HCT116 (cell line): ENCODE results near the gene PHGDH. TPM values are rescaled to one million over a fixed set of nuclear protein-coding genes. Genes with fewer than 3 reads are reported as not detected.

ENCODE experiments used
- ATAC-seq: fragments of 200-7000 bp; cut with Tn5 transposase; 2 replicates; pipeline ENCODE4 v1.9.1; 2020; ENCODE audit warnings: mild to moderate bottlenecking, moderate library complexity
- BruUV-seq: library from RNA; stranded (reverse); fragments of 400-500 nt; replicated peaks from 2 replicates; lab custom pipeline; 2021; lab: Mats Ljungman, UMichigan
- CTCF ChIA-PET: fragments of 300-600 bp; sonication (Branson Sonifier 250); formaldehyde crosslinking; loops from one replicate; lab custom pipeline; 2021; ENCODE audit warnings: antibody characterized with exemption; lab: Charles Lee
- POLR2A ChIA-PET: fragments of 300-600, 350-600 bp; sonication (Branson Sonifier 250); formaldehyde crosslinking; loops from one replicate; lab custom pipeline; 2021; ENCODE audit warnings: antibody characterized with exemption; lab: Charles Lee
- RAD21 ChIA-PET, 2 experiments: fragments of 300-600 bp; sonication (Branson Sonifier 250); formaldehyde crosslinking; loops; one replicate each; lab custom pipeline; 2023; ENCODE audit warnings: low total read pairs in 2 of 2; ENCODE audit not compliant: uncharacterized antibody in 2 of 2, unreplicated experiment in 2 of 2, low non-redundant PET in 1 of 2; lab: Charles Lee
- DNase-seq: peaks from one replicate; pipeline ENCODE4 v3.0.0-alpha.2; 2010; ENCODE audit warnings: low read depth, low spot score
- H2AFZ ChIP-seq: fragments of 200-600 bp; shearing (Covaris generic), sonication (generic); 2 replicates; pipeline ENCODE4 v1.6.1; 2017; ENCODE audit warnings: low read depth, mixed run types, mixed read lengths, antibody characterized with exemption, low read length; ENCODE audit not compliant: poor library complexity, severe bottlenecking
- H3K27ac ChIP-seq: 2 replicates; pipeline ENCODE4 v1.5.1; 2012; ENCODE audit warnings: low read depth, low read length
- H3K27me3 ChIP-seq: fragments of 200-600 bp; sonication (generic); 2 replicates; pipeline ENCODE4 v1.6.1; 2016; ENCODE audit warnings: mixed run types, low read length, mixed read lengths; ENCODE audit not compliant: insufficient read depth
- H3K36me3 ChIP-seq, 2 experiments: fragments of 200-500 bp in 1 of 2; fragments of 200-600 bp in 1 of 2; sonication (Bioruptor generic) in 1 of 2; sonication (generic) in 1 of 2; 2 replicates each; pipeline versions ENCODE4 v1.5.1 to v1.6.1; 2014 to 2016; ENCODE audit warnings: low read length in 2 of 2, inconsistent platforms in 1 of 2, mixed read lengths in 1 of 2, mixed run types in 1 of 2; ENCODE audit not compliant: insufficient read depth in 2 of 2, control insufficient read depth in 1 of 2
- H3K4me1 ChIP-seq, 2 experiments: fragments of 200-600 bp in 1 of 2; sonication (generic) in 1 of 2; 2 replicates each; pipeline versions ENCODE4 v1.5.1 to v1.6.1; 2012 to 2017; ENCODE audit warnings: low read length in 2 of 2, inconsistent platforms in 1 of 2, mild to moderate bottlenecking in 1 of 2, mixed read lengths in 1 of 2, mixed run types in 1 of 2, moderate library complexity in 1 of 2; ENCODE audit not compliant: insufficient read depth in 2 of 2, control insufficient read depth in 1 of 2
- H3K4me2 ChIP-seq: fragments of 200-600 bp; sonication (generic); 2 replicates; pipeline ENCODE4 v1.6.1; 2017; ENCODE audit warnings: mixed run types, low read length, mixed read lengths
- H3K4me3 ChIP-seq, 2 experiments: fragments of 200-600 bp in 1 of 2; sonication (generic) in 1 of 2; replicated peaks in 1 of 2; 2 replicates each; pipeline ENCODE4 v1.5.1; 2011 to 2016; ENCODE audit warnings: low read length in 2 of 2, control low read depth in 1 of 2, low read depth in 1 of 2, mild to moderate bottlenecking in 1 of 2, mixed read lengths in 1 of 2, mixed run types in 1 of 2
- H3K79me2 ChIP-seq: fragments of 200-600 bp; sonication (generic); 2 replicates; pipeline ENCODE4 v1.6.1; 2017; ENCODE audit warnings: mild to moderate bottlenecking, mixed run types, low read length, moderate library complexity, mixed read lengths; ENCODE audit not compliant: insufficient read depth
- H3K9ac ChIP-seq: fragments of 200-600 bp; sonication (generic); 2 replicates; pipeline ENCODE4 v1.6.1; 2016; ENCODE audit warnings: low read length, mixed read lengths
- H3K9me2 ChIP-seq: fragments of 200-600 bp; sonication (generic), shearing (Covaris generic); 2 replicates; pipeline ENCODE4 v1.6.1; 2017; ENCODE audit warnings: mixed run types, mild to moderate bottlenecking, moderate library complexity; ENCODE audit not compliant: insufficient read depth
- H3K9me3 ChIP-seq, 2 experiments: fragments of 200-500 bp in 1 of 2; fragments of 200-600 bp in 1 of 2; sonication (Bioruptor generic) in 1 of 2; sonication (generic) in 1 of 2; 2 replicates each; pipeline ENCODE4 v1.6.1; 2014 to 2017; ENCODE audit warnings: low read length in 2 of 2, mixed read lengths in 2 of 2, inconsistent platforms in 1 of 2, low read depth in 1 of 2, mild to moderate bottlenecking in 1 of 2, mixed run types in 1 of 2, moderate library complexity in 1 of 2; ENCODE audit not compliant: control insufficient read depth in 1 of 2, insufficient read depth in 1 of 2
- H4K20me1 ChIP-seq: fragments of 200-600 bp; sonication (generic), shearing (Covaris generic); 2 replicates; pipeline ENCODE4 v1.6.1; 2017; ENCODE audit warnings: mixed run types, mild to moderate bottlenecking, moderate library complexity; ENCODE audit not compliant: insufficient read depth
- ATF3 ChIP-seq: IDR thresholded peaks from 2 replicates; pipeline ENCODE4 v1.6.1; 2012
- CBX3 ChIP-seq: IDR thresholded peaks from 2 replicates; pipeline ENCODE4 v1.6.1; 2012; ENCODE audit warnings: low read depth
- CEBPB ChIP-seq: IDR thresholded peaks from 2 replicates; pipeline ENCODE4 v1.6.1; 2012; ENCODE audit warnings: low read depth
- EGR1 ChIP-seq: IDR thresholded peaks from 2 replicates; pipeline ENCODE4 v1.6.1; 2012; ENCODE audit warnings: low read depth
- EZH2phosphoT487 ChIP-seq: fragments of 200-600 bp; IDR thresholded peaks from 2 replicates; pipeline ENCODE4 v1.6.1; 2018; ENCODE audit warnings: antibody characterized with exemption, borderline replicate concordance
- FOSL1 ChIP-seq: IDR thresholded peaks from 2 replicates; pipeline ENCODE4 v1.6.1; 2012; ENCODE audit warnings: low read depth
- JUND ChIP-seq: IDR thresholded peaks from 2 replicates; pipeline ENCODE4 v1.6.1; 2012
- MAX ChIP-seq: IDR thresholded peaks from 2 replicates; pipeline ENCODE4 v1.6.1; 2012
- POLR2A ChIP-seq: IDR thresholded peaks from 2 replicates; pipeline ENCODE4 v1.7.0; 2011; ENCODE audit warnings: borderline replicate concordance; ENCODE audit not compliant: insufficient read depth, insufficient read length; ENCODE audit errors: extremely low read depth
- REST ChIP-seq: IDR thresholded peaks from 2 replicates; pipeline ENCODE4 v1.6.1; 2012; ENCODE audit warnings: low read depth
- SIN3A ChIP-seq: IDR thresholded peaks from 2 replicates; pipeline ENCODE4 v1.6.1; 2012; ENCODE audit warnings: low read depth
- SRF ChIP-seq: IDR thresholded peaks from 2 replicates; pipeline ENCODE4 v1.6.1; 2012; ENCODE audit warnings: low read depth
- ZBTB33 ChIP-seq: IDR thresholded peaks from 2 replicates; pipeline ENCODE4 v1.6.1; 2011; ENCODE audit warnings: mild to moderate bottlenecking, low read length, moderate library complexity; ENCODE audit not compliant: insufficient replicate concordance; ENCODE audit errors: extremely low read depth
- ZFX ChIP-seq: fragments of 450-650 bp; IDR thresholded peaks from 2 replicates; pipeline ENCODE4 v1.6.1; 2017
- ZNF274 ChIP-seq: fragments of 200-500 bp; sonication (Bioruptor generic); IDR thresholded peaks from 2 replicates; pipeline ENCODE4 v1.6.1; 2014; ENCODE audit warnings: mild to moderate bottlenecking, low read depth, low read length, inconsistent platforms
- intact Hi-C: fragments of 100-400 bp; cut with micrococcal nuclease; formaldehyde crosslinking; loops from 2 replicates; pipeline ENCODE4 v1.10.0; 2022
- total RNA-seq: library from RNA; stranded (reverse); gene quantifications from one replicate; pipeline ENCODE4 v1.2.1, GENCODE V29; 2021; ENCODE audit not compliant: unreplicated experiment

The PHGDH gene
- total RNA-seq, 1 experiment from 2014 or later: 187 TPM

- H3K36me3 ChIP-seq: peaks cover 3 to 19% of the 10 kb centered on the region in 2 experiments; a peak in 2 of 4 replicates
- ChIA-PET POLR2A (no interaction called here), CTCF (no interaction called here), RAD21 (no interaction called here)
- H3K4me1 ChIP-seq: peaks cover 0 to 7% of the 10 kb centered on the region in 2 experiments; a peak in 1 of 4 replicates
- TF ChIP-seq EGR1 (no peak), ZFX (no peak), POLR2A (no peak), ZNF274 (no peak), JUND (no peak), REST (no peak), SRF (no peak), EZH2phosphoT487 (no peak), CBX3 (no peak), CEBPB (no peak), SIN3A (no peak), FOSL1 (no peak), MAX (no peak), ZBTB33 (no peak), ATF3 (no peak)
- no peak overlapping the region for H3K9ac ChIP-seq
- H3K4me2 ChIP-seq: no peak overlapping the region
- no peak overlapping the region for H2AFZ ChIP-seq
- no peak overlapping the region for H3K4me3 ChIP-seq
- no peaks in the 10 kb centered on the region for H3K9me3 ChIP-seq
- H3K9me2 ChIP-seq: no peaks in the 10 kb centered on the region
- no peak overlapping the region for H3K27ac ChIP-seq
- ATAC-seq (no peak), DNase-seq (no peak)
- no peaks in the 10 kb centered on the region for H3K27me3 ChIP-seq
- H4K20me1 ChIP-seq: no peaks in the 10 kb centered on the region
- no TSS peak for BruUV-seq
- no peaks in the 10 kb centered on the region for H3K79me2 ChIP-seq
- intact Hi-C loops: no loop called here
Measured at GRCh38 chr1:119735217-119735616, 23.5 kb downstream of the PHGDH start.
